Transverse colon (tissue), 4 donors: ENCODE measurements around the gene LAMA2.

ENCODE experiments used
- CTCF ChIP-seq, 5 experiments: fragments of 200-600 bp in 3 of 5; fragments of 450-650 bp in 2 of 5; sonication (generic) in 3 of 5; IDR thresholded peaks; 1 replicate in 2 of 5; 2 replicates in 3 of 5; pipeline ENCODE4 v1.5.1; 2016 to 2017; ENCODE audit warnings: antibody characterized with exemption in 5 of 5, inconsistent platforms in 3 of 5, mild to moderate bottlenecking in 2 of 5, moderate library complexity in 1 of 5
- POLR2AphosphoS5 ChIP-seq, 3 donors: sonication (generic); formaldehyde crosslinking; IDR thresholded peaks; one replicate each; pipeline ENCODE4 v1.6.1; 2016; ENCODE audit warnings: antibody characterized with exemption in 3 of 3

GRCh38 chr6:128892079-128892478 is 9.1 kb downstream of the LAMA2 start:
- TF ChIP-seq CTCF (IDR thresholded peaks at IDR 0.05): no peak
- TF ChIP-seq POLR2AphosphoS5 (IDR thresholded peaks at IDR 0.05): no peak
